Kidney tubule cell (primary cell): Measurements from ENCODE around the gene TRIP11.
"Not testable (repeated sequence)": the region's sequence is repeated elsewhere in the genome, so short reads cannot be mapped to it uniquely, and the experiment has no call there.

Experiments used
- DNase-seq: peaks from one replicate; pipeline ENCODE4 v3.0.0-alpha.2; 2018; ENCODE audit warnings: low spot score

Gene TRIP11

DNA sequence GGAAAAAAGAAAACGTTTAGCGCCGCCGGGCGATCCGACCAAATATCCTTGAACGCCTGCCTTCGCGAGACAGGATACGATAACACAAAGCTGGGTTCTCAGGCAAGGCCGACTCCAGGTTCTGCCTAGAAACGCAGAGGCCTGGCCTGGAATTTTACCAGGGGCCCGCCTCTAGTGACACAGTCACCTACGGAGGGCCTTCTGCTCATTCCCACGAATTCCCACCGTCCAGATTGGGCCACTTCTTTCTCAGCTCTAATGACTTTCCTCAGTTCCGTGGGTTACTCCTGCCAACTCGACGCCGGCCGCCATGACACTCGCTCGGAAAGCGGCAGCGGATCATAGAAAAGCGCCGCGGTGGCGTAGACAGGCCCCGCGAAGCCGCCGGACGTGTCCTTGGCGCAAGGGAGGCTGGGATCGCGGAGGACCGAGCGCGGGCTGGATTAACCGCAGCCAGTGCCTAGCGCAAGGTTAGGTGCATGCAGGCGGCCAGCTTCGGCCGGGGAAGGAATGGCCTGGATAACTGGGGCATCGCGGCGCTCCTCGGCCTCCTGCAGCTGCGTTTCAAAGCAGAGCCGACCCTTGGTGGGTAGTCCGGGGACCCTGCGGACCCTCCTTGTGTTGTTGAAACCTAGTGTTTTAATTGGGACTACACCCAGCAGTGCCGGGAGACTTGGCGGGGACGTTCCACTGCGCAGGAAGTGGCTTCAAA is at the start of gene TRIP11:
Gene TRIP11, minus strand, starts transcription at position 341 of the 712 bp plus-strand sequence. CDS start 374 bp downstream, outside the sequence.
- DNase-seq = peak; percentile 95

- DNase-seq = no peak
Measured at GRCh38 chr14:92088494-92088893, 48.6 kb upstream of the TRIP11 start.

DNA sequence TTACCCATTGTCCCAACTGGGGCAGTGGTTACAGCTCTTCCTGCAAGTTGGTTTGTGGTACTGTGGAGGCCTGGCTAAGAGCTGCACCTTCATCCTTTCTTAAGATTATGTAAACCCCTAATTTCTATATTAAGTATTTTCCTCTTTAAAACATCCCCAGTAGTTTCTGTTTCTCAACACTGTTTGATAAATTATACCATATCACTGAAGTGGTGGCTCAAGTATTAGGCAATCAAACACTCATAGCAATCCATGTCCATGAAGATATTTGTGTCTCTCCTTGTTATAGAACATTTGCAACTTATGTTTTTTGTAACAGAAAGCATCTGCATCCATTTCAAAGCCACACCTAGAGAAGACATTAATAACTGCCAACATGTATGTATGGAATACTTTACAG is 34.7 kb upstream of the TRIP11 start:
- no peak for DNase-seq

DNA sequence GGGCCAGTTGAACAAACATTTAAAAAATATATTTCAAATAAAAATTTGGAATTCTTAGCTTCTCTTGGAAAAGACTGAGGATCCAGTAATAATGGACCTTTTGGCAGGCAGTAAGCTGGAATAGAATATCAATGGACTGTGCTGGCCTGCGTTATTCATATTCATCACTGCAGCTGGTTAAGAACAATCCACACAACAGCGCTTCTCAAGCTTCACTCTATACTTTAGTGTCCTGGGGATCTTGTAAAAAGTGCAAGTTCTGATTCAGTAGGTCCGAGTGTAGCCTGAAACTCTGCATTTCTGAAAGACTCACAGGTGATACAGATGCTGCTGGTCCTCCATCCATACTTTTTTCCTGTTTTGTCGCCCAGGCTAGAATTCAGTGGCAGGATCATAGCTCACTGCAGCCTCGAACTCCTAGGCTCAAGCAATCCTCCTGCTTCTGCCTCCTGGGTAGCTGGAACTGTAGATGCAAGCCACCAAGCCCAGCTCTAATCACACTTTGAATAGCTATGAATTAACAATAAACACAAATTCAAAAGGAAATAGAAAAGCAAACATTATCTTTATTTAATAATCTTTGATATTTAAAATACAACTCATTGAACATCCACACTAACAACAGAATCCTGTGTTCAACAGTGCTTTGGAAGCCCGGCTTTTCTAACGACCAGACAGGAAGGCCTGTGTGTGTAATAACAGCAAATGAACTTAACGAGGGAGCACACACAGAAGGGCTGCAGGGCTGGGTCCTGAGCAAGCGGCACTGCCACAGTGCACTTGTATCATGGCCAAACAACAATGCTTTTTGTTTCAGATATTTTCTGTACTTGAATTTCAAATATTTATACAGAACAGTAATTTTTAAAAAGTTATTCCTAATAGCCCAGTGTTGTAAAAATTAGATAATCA is 18.4 kb upstream of the TRIP11 start:
- DNase-seq = no peak

GRCh38 chr14:92049781-92050180 is 9.9 kb upstream of the TRIP11 start:
- no peak for DNase-seq

DNA sequence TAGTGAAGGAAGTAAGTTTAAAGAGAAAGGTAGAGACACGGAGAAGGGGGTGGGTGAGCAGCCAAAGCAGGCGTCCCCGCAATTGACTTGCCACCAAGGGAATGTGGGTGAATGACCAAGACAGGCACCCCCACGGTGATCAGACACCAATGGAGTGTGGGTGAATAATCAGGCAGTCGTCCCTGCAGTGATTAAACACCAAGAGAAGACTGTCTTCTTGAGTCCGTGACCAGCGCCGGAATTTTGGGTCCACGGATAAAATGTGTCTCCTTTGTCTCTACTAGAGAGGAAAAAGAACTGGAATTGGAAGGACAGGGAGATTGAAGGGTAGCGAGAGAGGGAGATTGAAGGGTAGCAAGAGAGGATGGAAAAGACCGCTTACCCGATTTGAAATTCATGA is 9.4 kb upstream of the TRIP11 start:
- DNase-seq = not testable (repeated sequence)

DNA sequence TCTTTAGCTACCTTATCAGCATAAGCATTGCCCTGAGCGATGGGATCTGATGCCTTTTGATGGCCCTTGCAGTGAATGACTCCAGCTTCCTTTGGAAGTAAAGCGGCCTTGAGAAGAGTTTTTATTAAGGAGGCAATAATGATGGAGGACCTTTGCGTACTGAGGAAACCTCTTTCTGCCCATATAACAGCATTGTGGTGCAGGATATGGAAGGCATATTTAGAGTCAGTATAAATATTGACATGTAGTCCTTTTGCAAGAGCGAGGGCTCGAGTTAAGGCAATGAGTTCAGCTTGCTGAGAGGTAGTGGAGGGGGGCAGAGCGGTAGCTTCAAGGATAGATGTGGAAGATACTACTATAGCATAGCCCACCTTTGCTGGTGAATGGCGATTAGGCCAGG is 6.0 kb upstream of the TRIP11 start:
- DNase-seq = not testable (repeated sequence)

GRCh38 chr14:92041766-92042165 is 1.9 kb upstream of the TRIP11 start:
- not testable (repeated sequence) for DNase-seq

GRCh38 chr14:92041203-92041602 is 1.3 kb upstream of the TRIP11 start:
- DNase-seq = no peak

DNA sequence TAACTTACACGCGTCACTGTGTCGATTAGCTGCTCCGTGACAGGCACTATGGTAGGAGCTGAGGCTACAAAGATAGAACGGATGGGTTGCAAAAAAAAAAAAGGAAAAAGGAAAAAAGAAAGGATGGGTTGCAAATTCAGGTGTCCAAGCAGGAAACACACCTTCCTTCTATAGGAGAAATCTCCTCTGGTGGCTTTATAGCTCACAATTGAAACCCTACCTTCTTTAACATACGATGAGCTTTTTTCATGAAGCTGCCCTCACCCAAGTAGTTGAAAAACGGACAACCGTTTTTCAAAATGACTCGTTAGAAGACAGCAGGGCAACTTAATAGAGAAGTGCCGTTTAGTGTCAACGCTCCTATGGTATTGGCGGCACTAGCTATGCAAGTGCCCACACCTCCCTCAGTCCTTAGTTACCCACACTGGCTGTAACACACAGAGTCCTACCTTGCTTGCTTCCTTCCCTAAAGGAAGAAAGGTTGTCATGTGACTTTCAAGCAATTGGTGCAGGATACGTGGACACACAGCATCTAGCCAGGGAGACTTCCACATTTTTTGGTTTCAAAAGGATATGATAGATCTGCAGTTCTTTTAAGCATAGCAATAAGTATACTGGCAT is 682 bp upstream of the TRIP11 start:
- peak; percentile 66 for DNase-seq

DNA sequence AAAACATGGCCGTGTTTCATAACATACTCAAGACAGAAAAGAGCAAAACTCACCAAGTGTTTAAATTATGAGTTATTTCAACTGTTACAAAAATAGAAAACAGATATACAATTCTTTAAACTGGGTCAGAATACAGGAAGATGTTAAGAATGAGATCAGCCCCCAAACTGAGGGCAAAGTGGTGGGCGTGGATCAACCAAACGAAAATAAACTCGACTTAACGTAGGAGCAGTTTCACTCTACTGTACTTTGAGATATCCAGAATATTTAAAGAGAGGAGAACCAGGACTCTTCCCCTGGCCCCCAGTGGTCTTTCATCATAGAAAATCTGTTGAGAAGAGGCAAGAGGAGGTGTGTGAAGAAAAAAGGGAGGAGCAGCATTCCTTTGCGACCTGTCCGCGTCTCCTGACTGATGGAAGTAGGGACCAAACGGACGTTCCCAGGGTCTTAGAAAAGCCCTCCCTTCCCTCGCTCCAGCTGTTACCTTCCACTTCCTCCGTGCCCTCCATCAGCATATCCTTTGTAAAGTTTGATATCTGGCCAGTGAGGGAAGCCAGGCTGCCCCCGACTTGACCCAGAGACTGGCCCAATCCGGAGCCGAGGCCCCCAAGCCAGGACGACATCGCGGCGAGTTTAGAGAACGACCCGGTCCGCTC is 668 bp downstream of the TRIP11 start:
- DNase-seq = peak; percentile 84

GRCh38 chr14:92037989-92038388 is 1.9 kb downstream of the TRIP11 start:
- no peak for DNase-seq

- no peak for DNase-seq
Measured at GRCh38 chr14:92035890-92036289, 4.0 kb downstream of the TRIP11 start.

- DNase-seq = no peak
Measured at GRCh38 chr14:92033906-92034687, 5.8 kb downstream of the TRIP11 start.

- no peak for DNase-seq
Measured at GRCh38 chr14:92033433-92033832, 6.4 kb downstream of the TRIP11 start.

GRCh38 chr14:92026548-92027190 is 13.2 kb downstream of the TRIP11 start:
- DNase-seq = no peak

DNA sequence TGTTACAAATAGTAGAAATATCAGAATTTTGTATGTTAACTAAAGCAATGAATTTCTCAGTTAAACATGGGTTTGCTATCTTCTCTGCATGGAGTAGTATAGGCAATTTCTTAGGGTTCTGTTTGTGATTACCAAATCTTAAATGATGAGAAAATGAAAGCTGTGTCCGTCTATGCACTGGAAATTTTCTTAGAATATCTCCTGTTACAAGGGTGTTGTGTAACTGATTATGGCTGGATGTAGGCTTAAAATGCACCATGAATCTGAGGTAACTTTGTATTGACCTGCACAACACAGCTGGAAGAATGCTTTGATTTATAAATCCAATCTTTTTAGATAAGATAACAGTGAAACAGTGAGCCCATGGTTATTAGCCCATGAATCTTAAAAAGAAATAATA is 17.8 kb downstream of the TRIP11 start:
- DNase-seq = no peak

- DNase-seq = no peak
Measured at GRCh38 chr14:92021523-92021922, 18.3 kb downstream of the TRIP11 start.

- no peak for DNase-seq
Measured at GRCh38 chr14:92014040-92014439, 25.8 kb downstream of the TRIP11 start.

GRCh38 chr14:92012121-92012748 is 27.6 kb downstream of the TRIP11 start:
- DNase-seq = no peak
